ENCODE measurements around the gene PKNOX2. TPM values are rescaled to one million over a fixed set of nuclear protein-coding genes. Genes with fewer than 3 reads are reported as not detected.

Gene PKNOX2
- total and polyA plus RNA-seq, 9 of the 15 experiments (the other 6 are each of a cell fraction or from before 2014, with no cell fraction given): not detected

DNA sequence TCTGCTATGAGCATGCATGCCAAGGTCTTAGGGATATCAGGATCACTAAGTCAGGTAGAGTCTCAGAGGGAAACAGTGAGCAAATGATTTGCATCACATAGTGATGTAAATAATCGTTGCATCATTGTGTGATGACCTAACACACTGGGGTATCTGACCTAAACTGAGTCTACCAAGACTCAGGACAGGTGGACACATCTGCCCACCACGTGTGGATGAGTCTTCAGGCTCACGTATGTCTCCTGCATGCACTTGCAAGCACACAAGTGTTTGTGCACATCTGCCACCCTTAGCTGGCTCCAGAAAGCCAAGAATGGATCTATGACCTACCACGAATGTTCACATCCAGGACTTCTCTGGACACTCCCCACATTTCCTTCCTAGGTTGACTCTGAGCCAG is 220.3 kb downstream of the PKNOX2 start:
- Histone ChIP-seq H3K4me1 (replicated peaks in 1 of 2; ENCODE audit: control insufficient read depth in 2 of 2, insufficient read depth in 2 of 2, low read length in 2 of 2) (no peaks in the 10 kb centered on the region), H3K27ac (ENCODE audit: extremely low read depth, low read depth, low read length) (no peak overlapping the region), H3K9me1 (ENCODE audit: control insufficient read depth, insufficient read depth, low read length) (no peaks in the 10 kb centered on the region), H3K9me3 (replicated peaks; ENCODE audit: control insufficient read depth, insufficient read depth, low read depth, low read length) (no peaks in the 10 kb centered on the region), H3K79me2 (ENCODE audit: control insufficient read depth, insufficient read depth, low read length) (no peaks in the 10 kb centered on the region), H3K9ac (ENCODE audit: insufficient read depth in 1 of 2, low read depth in 2 of 2, low read length in 2 of 2) (no peak overlapping the region), H3K36me3 (ENCODE audit: control insufficient read depth, insufficient read depth, low read length) (no peaks in the 10 kb centered on the region), H3K4me2 (ENCODE audit: insufficient read depth, low read length) (no peak overlapping the region), H3K27me3 (ENCODE audit: control insufficient read depth in 2 of 2, insufficient read depth in 2 of 2, low read length in 2 of 2) (peaks cover 38 to 89% of the 10 kb centered on the region in 2 experiments), H4K20me1 (replicated peaks; ENCODE audit: control insufficient read depth, insufficient read depth, low read length) (0 out of 2 replicates have a peak, but pooled peaks cover 2% of the 10 kb centered on the region), H3K4me3 (no peak overlapping the region), H2AFZ (ENCODE audit: low read depth, low read length) (no peak overlapping the region)
- TF ChIP-seq ATF3 (IDR thresholded peaks at IDR 0.05) (peak; percentile 31; the same call in 1 of the 2 replicates), ATF3 (CRISPR knock-in tag; conservative IDR thresholded peaks at IDR 0.05) (no peak), CEBPG (CRISPR knock-in tag; IDR thresholded peaks at IDR 0.05) (no peak), CEBPG (tag; conservative IDR thresholded peaks at IDR 0.05 in 1 of 2, IDR thresholded peaks at IDR 0.05 in 1 of 2) (0 out of 4 replicates have a peak, but pooled peaks of 1 of the 2 experiments have one; percentile 19), EZH2 (IDR thresholded peaks at IDR 0.05; ENCODE audit: borderline replicate concordance, low read depth, low read length) (no peak)
- no TSS peak for BruUV-seq (replicated peaks)
- FAIRE-seq (no peak), ATAC-seq (no peak), DNase-seq (ENCODE audit: extremely low read depth in 1 of 4, low spot score in 3 of 4) (no peak)
- CTCF ChIA-PET (ENCODE audit: low intra/inter-chr PET ratio): no interaction called here
- intact Hi-C loops (cut with micrococcal nuclease): no loop called here
- 0% methylated on average over 4 of the region's 4 CpGs for WGBS (ENCODE audit: insufficient coverage, low coverage, missing lambda C conversion rate)
- in situ Hi-C loops (cut with MboI): no loop called here
- POLR2A ChIA-PET: interaction anchor here (1.0 kb wide), 1 partner anchor 13 kb away, joined by 3 read pairs; no protein-coding TSS in a partner anchor
